SIG-M5 treated with dmso at 0.1 percent for 504 hours (cell line): Measurements from ENCODE around the gene NUDT4.

ENCODE experiments used
- DNase-seq: peaks from one replicate; lab custom pipeline; 2025; ENCODE audit not compliant: unreplicated experiment; lab: John Stamatoyannopoulos, UW

The NUDT4 gene

DNA sequence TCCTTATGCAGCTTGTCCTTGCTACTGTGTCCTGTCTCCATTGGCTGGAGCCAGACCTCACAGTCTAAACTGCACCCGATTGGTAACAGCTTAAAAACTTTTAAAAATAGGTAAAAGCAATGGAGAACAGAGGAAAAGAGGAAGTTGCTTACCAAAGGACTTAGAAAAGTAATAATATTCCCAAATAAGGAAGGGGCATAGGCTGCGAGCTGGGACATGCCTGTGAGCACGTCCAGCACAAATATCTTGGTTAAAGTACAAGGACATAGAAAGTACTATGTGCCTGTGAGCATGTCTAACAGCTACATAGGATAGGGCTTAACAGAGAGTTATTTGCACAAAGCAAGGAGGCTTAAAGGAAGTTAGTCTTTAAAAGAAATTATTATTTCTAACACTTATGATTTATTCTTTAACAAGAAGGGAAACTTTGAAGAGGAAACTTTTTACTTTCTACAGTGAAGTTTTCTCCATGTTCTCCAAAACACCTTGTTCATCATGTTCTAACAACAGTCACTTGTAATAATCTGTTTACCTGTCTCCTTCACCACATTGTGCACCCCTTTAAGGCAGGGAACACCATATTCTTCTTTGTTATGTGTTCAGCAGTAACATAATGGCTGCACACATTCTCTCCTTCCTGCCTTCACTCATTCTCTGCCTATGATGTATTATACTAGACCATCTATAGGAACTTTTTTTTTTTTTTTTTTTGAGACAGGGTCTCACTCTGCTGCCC is 73.9 kb downstream of the NUDT4 start:
- no peak for DNase-seq

DNA sequence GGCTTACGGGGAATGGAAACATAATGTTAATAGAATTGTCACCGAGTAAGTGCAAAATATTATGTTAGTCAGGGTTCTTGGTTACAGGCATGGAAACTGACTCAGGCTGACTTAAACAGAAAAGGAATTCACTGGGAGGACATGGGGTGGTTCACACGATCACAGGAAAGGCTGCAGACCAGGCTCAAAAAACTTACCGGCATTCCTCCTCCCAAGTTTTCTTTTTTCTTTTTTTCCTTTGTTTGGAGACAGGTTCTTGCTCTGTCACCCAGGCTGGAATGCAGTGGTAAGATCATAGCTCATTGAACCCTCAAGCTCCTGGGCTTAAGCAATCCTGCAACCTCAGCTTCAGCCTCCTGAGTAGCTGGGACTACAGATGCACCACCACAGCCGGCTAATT is 75.9 kb downstream of the NUDT4 start:
- no peak for DNase-seq

DNA sequence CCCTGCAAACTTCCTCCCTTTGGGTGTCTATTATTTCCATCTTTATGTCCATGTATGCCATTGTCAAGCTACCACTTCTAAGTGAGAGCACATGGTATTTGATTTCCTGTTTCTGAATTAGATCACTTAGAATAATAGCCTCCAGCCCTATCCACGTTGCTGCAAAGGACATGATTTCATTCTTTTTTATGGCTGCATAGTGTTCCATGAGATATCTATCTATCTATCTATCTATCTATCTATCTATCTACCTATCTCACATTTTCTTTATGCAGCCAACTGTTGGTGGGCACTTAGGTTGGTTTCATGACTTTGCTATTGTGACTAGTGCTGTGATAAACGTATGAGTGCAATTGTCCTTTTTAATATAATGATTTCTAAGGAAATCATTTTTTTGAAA is 78.4 kb downstream of the NUDT4 start:
- no peak for DNase-seq
